Smooth muscle cell of the brain vasculature (primary cell): Measurements from ENCODE around the gene SUPT20HL1.
"Not testable (repeated sequence)": the region's sequence is repeated elsewhere in the genome, so short reads cannot be mapped to it uniquely, and the experiment has no call there.

Experiments used
- DNase-seq: peaks from one replicate; pipeline ENCODE4 v3.0.0-alpha.2; 2012; ENCODE audit warnings: low read depth, low spot score

Gene SUPT20HL1

GRCh38 chrX:24360272-24360671 is at the start of gene SUPT20HL1:
Gene SUPT20HL1 (plus strand): TSS chrX:24360639. CDS start chrX:24362761, 2,122 bp downstream.
- no peak for DNase-seq

DNA sequence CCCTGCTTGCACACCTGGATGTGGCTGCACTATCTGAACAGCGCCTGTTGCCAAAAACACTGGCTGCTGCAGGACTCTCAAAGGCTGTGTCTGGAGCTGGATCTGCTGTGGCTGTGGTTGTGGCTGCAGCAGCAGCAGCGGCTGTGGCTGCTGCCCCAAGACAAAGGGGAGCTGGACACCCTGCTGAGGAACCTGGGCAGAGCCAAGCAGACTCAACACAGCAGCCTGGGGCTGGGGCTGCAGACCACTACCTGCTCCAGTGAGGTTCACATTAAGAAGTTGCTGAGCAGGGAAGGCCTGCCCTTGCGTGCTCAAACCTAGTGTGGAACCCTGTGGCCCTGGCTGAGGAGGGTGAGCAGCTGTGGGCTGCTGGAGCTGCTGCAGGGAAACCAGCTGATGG is 49.5 kb upstream of the SUPT20HL1 start:
- DNase-seq = not testable (repeated sequence)

GRCh38 chrX:24311507-24312248 is 48.8 kb upstream of the SUPT20HL1 start:
- DNase-seq = not testable (repeated sequence)

DNA sequence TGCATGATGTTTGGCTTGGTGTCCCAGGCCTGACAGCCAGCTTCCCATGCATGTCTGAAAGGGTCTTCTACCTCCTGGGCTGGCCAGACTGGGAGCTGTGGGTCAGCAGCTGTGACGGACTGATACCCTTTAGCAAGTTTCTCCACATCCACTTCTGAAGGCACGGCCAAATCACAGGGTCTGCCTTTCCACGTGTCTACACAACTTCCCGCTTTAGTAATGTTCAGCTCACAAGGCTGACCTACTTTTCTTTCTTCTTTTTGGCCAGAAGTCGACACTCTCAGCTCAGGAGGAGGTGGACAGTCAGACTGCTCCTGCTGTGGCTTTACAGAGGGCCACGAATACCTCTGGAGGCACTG is 48.2 kb upstream of the SUPT20HL1 start:
- not testable (repeated sequence) for DNase-seq

DNA sequence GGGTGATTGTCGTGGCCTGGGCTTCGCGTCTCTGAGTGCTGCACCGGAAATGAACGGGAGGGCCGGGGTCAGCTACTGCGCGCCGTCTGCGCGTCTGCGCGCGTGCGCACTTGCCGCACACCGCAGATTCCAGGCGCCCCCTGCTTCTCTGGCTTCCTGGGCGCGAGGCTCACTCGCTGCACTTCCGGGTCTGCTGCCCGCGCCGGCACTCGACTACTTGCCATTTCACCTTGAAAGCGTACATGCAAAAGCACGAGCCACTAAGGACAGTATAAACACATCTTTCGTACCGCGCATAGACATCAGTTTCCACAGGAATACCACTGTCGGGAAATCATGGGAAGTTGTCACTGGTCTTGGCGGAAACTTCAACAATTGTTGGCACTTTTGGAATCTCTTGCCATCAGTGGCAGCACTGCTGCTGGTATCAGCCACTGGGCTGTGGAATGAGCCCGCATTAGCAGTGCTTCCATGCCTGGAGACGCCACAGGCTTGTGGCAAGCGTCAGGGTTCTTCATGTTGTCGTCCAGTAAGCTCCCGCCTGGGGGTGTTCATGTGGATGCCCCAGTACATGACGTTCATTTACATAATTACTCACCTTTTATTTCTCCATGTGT is 46.3 kb upstream of the SUPT20HL1 start, which contains the start of gene SUPT20HL2:
SUPT20HL2 (minus strand) TSS at position 51 of the 617 bp plus-strand sequence. CDS start 754 bp downstream, outside the sequence.
- no peak for DNase-seq

GRCh38 chrX:24316111-24316510 is 44.3 kb upstream of the SUPT20HL1 start:
- no peak for DNase-seq

- DNase-seq = no peak
Observed at GRCh38 chrX:24317567-24317966, 42.9 kb upstream of the SUPT20HL1 start.

- no peak for DNase-seq
Observed at GRCh38 chrX:24321741-24322395, 38.6 kb upstream of the SUPT20HL1 start.

- DNase-seq = no peak
Observed at GRCh38 chrX:24325231-24325630, 35.2 kb upstream of the SUPT20HL1 start.

GRCh38 chrX:24332878-24333277 is 27.6 kb upstream of the SUPT20HL1 start:
- DNase-seq = no peak

DNA sequence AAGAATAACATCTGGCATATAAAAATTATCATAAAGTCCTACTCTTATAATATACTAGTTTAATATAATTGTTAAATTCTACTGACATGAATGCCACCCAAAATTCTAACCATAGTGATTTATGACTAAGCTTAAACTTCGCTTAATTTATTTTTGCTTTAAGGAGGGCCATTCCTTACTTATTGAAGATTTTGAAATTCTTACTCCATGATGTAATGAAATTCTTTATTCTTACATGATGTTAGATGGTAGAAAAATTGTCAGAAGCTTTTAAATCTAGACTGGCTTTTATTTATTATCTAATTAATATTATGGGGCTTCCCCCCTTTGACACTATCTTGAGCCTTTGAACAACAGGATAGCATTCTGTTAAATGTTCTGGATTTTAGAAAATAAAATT is 27.1 kb upstream of the SUPT20HL1 start:
- no peak for DNase-seq

GRCh38 chrX:24334461-24334860 is 26.0 kb upstream of the SUPT20HL1 start:
- no peak for DNase-seq

GRCh38 chrX:24335871-24336270 is 24.6 kb upstream of the SUPT20HL1 start:
- no peak for DNase-seq

- DNase-seq = no peak
Observed at GRCh38 chrX:24339911-24340310, 20.5 kb upstream of the SUPT20HL1 start.

DNA sequence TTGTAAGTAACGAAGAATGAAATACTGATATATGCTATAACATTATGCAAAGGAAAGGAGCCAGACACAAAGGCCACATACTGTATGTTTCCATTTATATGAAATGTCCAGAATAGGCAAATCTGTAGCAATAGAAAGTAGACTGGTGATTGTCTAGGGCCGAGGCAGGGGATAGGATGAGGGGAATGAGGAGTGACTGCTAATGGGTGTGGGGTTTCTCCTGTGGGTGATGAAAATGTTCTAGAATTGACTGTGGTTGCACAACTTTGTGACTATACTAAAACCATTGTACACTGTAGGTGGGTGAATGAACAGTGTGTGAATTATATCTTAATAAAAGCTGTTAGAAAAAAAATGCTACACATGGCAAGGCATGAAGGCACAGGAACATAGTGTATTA is 19.9 kb upstream of the SUPT20HL1 start:
- no peak for DNase-seq

DNA sequence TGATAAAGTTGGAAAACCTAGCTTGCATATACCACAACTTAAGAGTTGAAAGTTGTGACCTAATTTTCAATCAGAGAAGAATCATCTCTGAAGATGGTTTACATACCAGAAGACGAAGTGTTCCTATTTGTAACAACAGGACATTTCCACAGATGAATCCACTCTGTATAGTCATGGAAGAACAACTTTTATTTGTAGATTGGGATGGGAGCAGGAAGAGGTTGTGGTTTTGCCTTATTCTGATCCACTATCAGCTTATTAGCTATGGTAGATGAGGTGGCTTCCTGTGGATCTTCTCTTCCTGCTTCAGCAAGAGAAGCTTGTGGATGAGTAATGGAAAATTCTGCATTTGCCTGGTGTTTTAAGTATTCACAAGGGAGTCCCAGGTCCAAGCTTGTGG is 18.6 kb upstream of the SUPT20HL1 start:
- DNase-seq = no peak

DNA sequence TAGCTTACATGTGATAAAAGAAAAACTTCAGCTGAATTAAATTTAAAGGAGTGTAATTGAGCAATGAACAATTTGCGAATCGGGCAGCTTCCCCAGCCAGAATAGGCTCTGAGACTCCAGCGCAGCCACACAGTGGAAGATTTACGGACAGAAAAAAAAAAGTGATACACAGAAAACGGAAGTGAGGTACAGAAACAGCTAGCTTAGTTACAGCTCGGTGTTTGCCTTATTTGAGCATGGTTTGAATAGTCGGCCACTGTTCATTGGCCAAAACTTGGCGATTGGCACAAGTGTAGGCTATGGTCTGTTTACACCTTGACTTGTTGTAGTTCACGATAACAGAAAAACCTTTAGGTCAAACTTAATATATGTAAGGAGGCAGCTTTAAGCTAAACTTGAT is 16.7 kb upstream of the SUPT20HL1 start:
- no peak for DNase-seq

DNA sequence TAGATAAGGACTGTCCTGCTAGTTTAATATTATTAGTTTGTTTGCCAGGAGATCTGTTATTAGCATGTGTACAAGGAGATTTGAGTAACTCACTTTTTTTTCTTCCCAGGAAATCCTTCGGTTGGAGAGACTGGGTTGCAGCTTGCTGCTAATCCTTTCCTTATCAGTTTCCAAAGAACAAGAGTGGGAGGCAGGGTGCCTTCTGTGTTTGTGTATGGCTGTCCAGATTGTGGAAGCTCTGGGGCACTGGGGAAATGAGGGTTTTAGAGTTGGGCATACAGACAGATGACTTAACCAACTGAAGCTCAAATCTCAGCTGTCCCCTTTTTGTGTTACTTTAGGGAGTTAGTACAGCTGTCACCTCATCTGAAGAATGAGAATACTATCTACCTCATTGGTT is 12.6 kb upstream of the SUPT20HL1 start:
- no peak for DNase-seq

- no peak for DNase-seq
Observed at GRCh38 chrX:24350217-24350616, 10.2 kb upstream of the SUPT20HL1 start.

DNA sequence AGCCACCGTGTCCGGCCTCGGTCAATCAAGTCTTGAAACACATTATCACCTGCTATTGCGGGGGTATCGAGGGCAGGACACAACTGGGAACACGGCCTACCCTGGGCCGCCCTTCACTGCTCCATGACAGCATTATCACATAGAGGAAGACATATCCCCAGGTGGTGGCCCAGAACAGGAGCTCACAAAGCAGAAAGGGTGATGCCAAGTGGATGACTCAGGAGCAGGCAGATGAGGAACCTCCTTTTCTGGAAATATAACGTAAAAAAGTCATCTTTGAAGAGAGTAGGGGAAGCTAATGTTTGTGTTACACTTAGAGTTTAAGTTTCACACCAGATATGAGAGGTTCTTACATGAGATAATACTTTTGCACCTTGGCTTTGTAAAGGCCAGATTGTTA is 5.3 kb upstream of the SUPT20HL1 start:
- no peak for DNase-seq

- no peak for DNase-seq
Observed at GRCh38 chrX:24357106-24357505, 3.3 kb upstream of the SUPT20HL1 start.

- not testable (repeated sequence) for DNase-seq
Observed at GRCh38 chrX:24362089-24362745, 1.8 kb downstream of the SUPT20HL1 start.
